Measurements from ENCODE around the gene ABL1.

GRCh38 chr9:130825351-130825651 is 9.8 kb upstream of the ABL1 start:
- no peak for TF ChIP-seq POLR2A (IDR thresholded peaks at IDR 0.05; ENCODE audit: low read length)
- TF ChIP-seq GATA1 (IDR thresholded peaks at IDR 0.05; ENCODE audit: low read depth, low read length) = no peak

Data from erythroblast (primary cell).